HG03103 (cell line): Measurements from ENCODE around the gene GMDS.
"Not testable (repeated sequence)": the region's sequence is repeated elsewhere in the genome, so short reads cannot be mapped to it uniquely, and the experiment has no call there.

ENCODE experiments used
- ATAC-seq: cut with Tn5 transposase; IDR thresholded peaks from one replicate; pipeline ENCODE4 v1.9.1; 2021; ENCODE audit warnings: low read depth; ENCODE audit not compliant: unreplicated experiment

GMDS gene

GRCh38 chr6:1767481-1768246 is 477.7 kb downstream of the GMDS start:
- ATAC-seq: no peak

- ATAC-seq: no peak
These were observed 478.8 kb downstream of the GMDS start for GRCh38 chr6:1766654-1767053.

GRCh38 chr6:1765160-1765903 is 480.1 kb downstream of the GMDS start:
- no peak for ATAC-seq

- ATAC-seq: no peak
These were observed 480.9 kb downstream of the GMDS start for GRCh38 chr6:1764397-1764987.

GRCh38 chr6:1763404-1763803 is 482.0 kb downstream of the GMDS start:
- ATAC-seq: no peak

- no peak for ATAC-seq
These were observed 483.2 kb downstream of the GMDS start for GRCh38 chr6:1762203-1762602.

GRCh38 chr6:1761477-1761877 is 483.9 kb downstream of the GMDS start:
- no peak for ATAC-seq

- ATAC-seq: no peak
These were observed 484.5 kb downstream of the GMDS start for GRCh38 chr6:1760876-1761275.

GRCh38 chr6:1759870-1760269 is 485.5 kb downstream of the GMDS start:
- no peak for ATAC-seq

GRCh38 chr6:1758076-1758679 is 487.2 kb downstream of the GMDS start:
- ATAC-seq: no peak

GRCh38 chr6:1757131-1757530 is 488.3 kb downstream of the GMDS start:
- ATAC-seq: no peak

GRCh38 chr6:1756472-1757129 is 488.8 kb downstream of the GMDS start:
- no peak for ATAC-seq

- not testable (repeated sequence) for ATAC-seq
These were observed 494.3 kb downstream of the GMDS start for GRCh38 chr6:1751063-1751462.

GRCh38 chr6:1749041-1749440 is 496.4 kb downstream of the GMDS start:
- no peak for ATAC-seq

GRCh38 chr6:1747531-1747930 is 497.9 kb downstream of the GMDS start:
- no peak for ATAC-seq

GRCh38 chr6:1747003-1747402 is 498.4 kb downstream of the GMDS start:
- ATAC-seq: no peak

- ATAC-seq: no peak
These were observed 499.6 kb downstream of the GMDS start for GRCh38 chr6:1745814-1746213.

GRCh38 chr6:1744543-1744942 is 500.9 kb downstream of the GMDS start:
- no peak for ATAC-seq

- ATAC-seq: peak; percentile 84
These were observed 505.7 kb downstream of the GMDS start for GRCh38 chr6:1739680-1740079.

- ATAC-seq: peak; percentile 25
These were observed 506.2 kb downstream of the GMDS start for GRCh38 chr6:1739220-1739619.
